HCT116 (cell line): ENCODE data around the gene GRK5. TPM values are rescaled to one million over a fixed set of nuclear protein-coding genes. Genes with fewer than 3 reads are reported as not detected.

Experiments used
- ATAC-seq: fragments of 200-7000 bp; cut with Tn5 transposase; 2 replicates; pipeline ENCODE4 v1.9.1; 2020; ENCODE audit warnings: mild to moderate bottlenecking, moderate library complexity
- BruUV-seq: library from RNA; stranded (reverse); fragments of 400-500 nt; replicated peaks from 2 replicates; lab custom pipeline; 2021; lab: Mats Ljungman, UMichigan
- CTCF ChIA-PET: fragments of 300-600 bp; sonication (Branson Sonifier 250); formaldehyde crosslinking; loops from one replicate; lab custom pipeline; 2021; ENCODE audit warnings: antibody characterized with exemption; lab: Charles Lee
- POLR2A ChIA-PET: fragments of 300-600, 350-600 bp; sonication (Branson Sonifier 250); formaldehyde crosslinking; loops from one replicate; lab custom pipeline; 2021; ENCODE audit warnings: antibody characterized with exemption; lab: Charles Lee
- RAD21 ChIA-PET, 2 experiments: fragments of 300-600 bp; sonication (Branson Sonifier 250); formaldehyde crosslinking; loops; one replicate each; lab custom pipeline; 2023; ENCODE audit warnings: low total read pairs in 2 of 2; ENCODE audit not compliant: uncharacterized antibody in 2 of 2, unreplicated experiment in 2 of 2, low non-redundant PET in 1 of 2; lab: Charles Lee
- DNase-seq: peaks from one replicate; pipeline ENCODE4 v3.0.0-alpha.2; 2010; ENCODE audit warnings: low read depth, low spot score
- H2AFZ ChIP-seq: fragments of 200-600 bp; shearing (Covaris generic), sonication (generic); 2 replicates; pipeline ENCODE4 v1.6.1; 2017; ENCODE audit warnings: low read depth, mixed run types, mixed read lengths, antibody characterized with exemption, low read length; ENCODE audit not compliant: poor library complexity, severe bottlenecking
- H3K27ac ChIP-seq: 2 replicates; pipeline ENCODE4 v1.5.1; 2012; ENCODE audit warnings: low read depth, low read length
- H3K27me3 ChIP-seq: fragments of 200-600 bp; sonication (generic); 2 replicates; pipeline ENCODE4 v1.6.1; 2016; ENCODE audit warnings: mixed run types, low read length, mixed read lengths; ENCODE audit not compliant: insufficient read depth
- H3K36me3 ChIP-seq, 2 experiments: fragments of 200-500 bp in 1 of 2; fragments of 200-600 bp in 1 of 2; sonication (Bioruptor generic) in 1 of 2; sonication (generic) in 1 of 2; 2 replicates each; pipeline versions ENCODE4 v1.5.1 to v1.6.1; 2014 to 2016; ENCODE audit warnings: low read length in 2 of 2, inconsistent platforms in 1 of 2, mixed read lengths in 1 of 2, mixed run types in 1 of 2; ENCODE audit not compliant: insufficient read depth in 2 of 2, control insufficient read depth in 1 of 2
- H3K4me1 ChIP-seq, 2 experiments: fragments of 200-600 bp in 1 of 2; sonication (generic) in 1 of 2; 2 replicates each; pipeline versions ENCODE4 v1.5.1 to v1.6.1; 2012 to 2017; ENCODE audit warnings: low read length in 2 of 2, inconsistent platforms in 1 of 2, mild to moderate bottlenecking in 1 of 2, mixed read lengths in 1 of 2, mixed run types in 1 of 2, moderate library complexity in 1 of 2; ENCODE audit not compliant: insufficient read depth in 2 of 2, control insufficient read depth in 1 of 2
- H3K4me2 ChIP-seq: fragments of 200-600 bp; sonication (generic); 2 replicates; pipeline ENCODE4 v1.6.1; 2017; ENCODE audit warnings: mixed run types, low read length, mixed read lengths
- H3K4me3 ChIP-seq, 2 experiments: fragments of 200-600 bp in 1 of 2; sonication (generic) in 1 of 2; replicated peaks in 1 of 2; 2 replicates each; pipeline ENCODE4 v1.5.1; 2011 to 2016; ENCODE audit warnings: low read length in 2 of 2, control low read depth in 1 of 2, low read depth in 1 of 2, mild to moderate bottlenecking in 1 of 2, mixed read lengths in 1 of 2, mixed run types in 1 of 2
- H3K79me2 ChIP-seq: fragments of 200-600 bp; sonication (generic); 2 replicates; pipeline ENCODE4 v1.6.1; 2017; ENCODE audit warnings: mild to moderate bottlenecking, mixed run types, low read length, moderate library complexity, mixed read lengths; ENCODE audit not compliant: insufficient read depth
- H3K9ac ChIP-seq: fragments of 200-600 bp; sonication (generic); 2 replicates; pipeline ENCODE4 v1.6.1; 2016; ENCODE audit warnings: low read length, mixed read lengths
- H3K9me2 ChIP-seq: fragments of 200-600 bp; sonication (generic), shearing (Covaris generic); 2 replicates; pipeline ENCODE4 v1.6.1; 2017; ENCODE audit warnings: mixed run types, mild to moderate bottlenecking, moderate library complexity; ENCODE audit not compliant: insufficient read depth
- H3K9me3 ChIP-seq, 2 experiments: fragments of 200-500 bp in 1 of 2; fragments of 200-600 bp in 1 of 2; sonication (Bioruptor generic) in 1 of 2; sonication (generic) in 1 of 2; 2 replicates each; pipeline ENCODE4 v1.6.1; 2014 to 2017; ENCODE audit warnings: low read length in 2 of 2, mixed read lengths in 2 of 2, inconsistent platforms in 1 of 2, low read depth in 1 of 2, mild to moderate bottlenecking in 1 of 2, mixed run types in 1 of 2, moderate library complexity in 1 of 2; ENCODE audit not compliant: control insufficient read depth in 1 of 2, insufficient read depth in 1 of 2
- H4K20me1 ChIP-seq: fragments of 200-600 bp; sonication (generic), shearing (Covaris generic); 2 replicates; pipeline ENCODE4 v1.6.1; 2017; ENCODE audit warnings: mixed run types, mild to moderate bottlenecking, moderate library complexity; ENCODE audit not compliant: insufficient read depth
- CBX3 ChIP-seq: IDR thresholded peaks from 2 replicates; pipeline ENCODE4 v1.6.1; 2012; ENCODE audit warnings: low read depth
- EGR1 ChIP-seq: IDR thresholded peaks from 2 replicates; pipeline ENCODE4 v1.6.1; 2012; ENCODE audit warnings: low read depth
- FOSL1 ChIP-seq: IDR thresholded peaks from 2 replicates; pipeline ENCODE4 v1.6.1; 2012; ENCODE audit warnings: low read depth
- RAD21 ChIP-seq: IDR thresholded peaks from 2 replicates; pipeline ENCODE4 v1.6.1; 2012; ENCODE audit warnings: low read depth, mild to moderate bottlenecking
- SP1 ChIP-seq: IDR thresholded peaks from 2 replicates; pipeline ENCODE4 v1.6.1; 2012; ENCODE audit warnings: low read depth
- intact Hi-C: fragments of 100-400 bp; cut with micrococcal nuclease; formaldehyde crosslinking; loops from 2 replicates; pipeline ENCODE4 v1.10.0; 2022
- total RNA-seq: library from RNA; stranded (reverse); gene quantifications from one replicate; pipeline ENCODE4 v1.2.1, GENCODE V29; 2021; ENCODE audit not compliant: unreplicated experiment
- TF ChIP-seq, protein P1 (sequence below), 3 experiments: fragments of 200-600 bp in 1 of 3; sonication (generic) in 1 of 3; IDR thresholded peaks in 2 of 3; conservative IDR thresholded peaks in 1 of 3; 2 replicates each; pipeline ENCODE4 v1.5.1; 2012 to 2017; ENCODE audit warnings: low read depth in 2 of 3, low read length in 2 of 3, antibody characterized with exemption in 1 of 3, borderline replicate concordance in 1 of 3, control low read depth in 1 of 3, mild to moderate bottlenecking in 1 of 3, mixed read lengths in 1 of 3, mixed run types in 1 of 3, moderate library complexity in 1 of 3; ENCODE audit not compliant: insufficient read depth in 1 of 3

GRK5 gene
- total RNA-seq, 1 experiment from 2014 or later: 7.3 TPM

DNA sequence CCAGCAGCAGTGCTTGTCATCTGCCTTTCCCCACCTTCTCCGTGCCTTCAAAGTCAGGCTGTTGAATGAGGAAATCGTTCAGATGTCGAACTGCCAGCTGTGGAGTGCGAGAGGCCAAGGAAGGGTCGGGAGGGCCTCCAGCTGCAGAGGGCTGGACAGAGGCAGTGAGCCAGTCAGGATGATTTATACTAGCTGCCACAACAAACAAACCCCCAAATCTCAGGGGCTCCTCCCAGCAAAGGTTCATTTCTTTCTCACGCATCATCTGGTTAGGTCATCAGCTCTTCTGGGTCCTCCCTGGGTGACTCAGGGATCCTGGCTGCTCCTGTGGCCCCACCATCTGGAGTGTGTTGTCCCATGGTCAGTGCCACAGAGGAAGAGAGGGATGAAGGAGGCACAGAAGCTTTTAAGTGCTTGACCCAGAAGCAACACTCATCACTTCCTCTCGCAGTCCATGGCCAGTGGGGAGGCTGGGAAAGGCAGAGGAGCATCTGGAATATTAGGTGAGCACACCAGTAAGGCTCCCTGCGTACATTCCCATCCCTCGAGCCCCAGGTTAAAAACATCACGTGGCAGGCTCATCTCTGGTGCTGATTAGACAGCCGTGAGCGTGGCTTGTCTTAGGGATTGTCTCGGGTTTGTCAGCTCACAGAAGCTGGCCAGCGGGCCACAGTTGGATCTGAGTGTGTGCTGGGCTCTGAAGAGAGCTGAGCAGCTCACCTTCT, 194.5 kb downstream of the GRK5 start:
- Histone ChIP-seq H3K9ac (peak overlapping the region; percentile 11; the same call in 1 of the 2 replicates), H2AFZ (no peak overlapping the region)
- peak; percentile 76 for ATAC-seq

DNA sequence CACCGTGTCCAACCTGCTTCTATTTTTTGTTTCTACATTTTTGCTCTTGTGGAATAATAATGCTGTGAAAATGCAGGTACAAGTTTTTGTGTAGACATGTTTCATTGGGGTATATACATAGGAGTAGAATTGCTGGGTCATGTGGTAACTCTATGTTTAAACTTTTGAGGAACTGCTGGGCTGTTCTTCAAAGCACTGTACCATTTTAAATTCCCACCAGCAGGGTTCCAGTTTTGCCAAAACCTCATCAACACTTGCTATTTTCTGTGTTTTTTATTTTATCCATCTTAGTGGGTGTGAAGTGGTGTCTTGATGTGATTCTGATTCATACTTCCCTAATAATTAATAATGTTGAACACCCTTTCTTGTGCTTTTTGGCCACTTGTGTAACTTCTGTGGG, 196.6 kb downstream of the GRK5 start:
- CTCF ChIA-PET: no interaction called here

More for the DNA sequence above, 194.5 kb downstream of the GRK5 start:
- ChIA-PET RAD21 (interaction anchor here in 1 of 2 experiments (0.5 to 1.0 kb wide), 2 partner anchors 194 to 195 kb away, joined by 3 to 4 read pairs; partner anchors contain the start of gene GRK5), CTCF (interaction anchor here (0.6 kb wide), 1 partner anchor 44 kb away, joined by 3 read pairs; no protein-coding TSS in a partner anchor), POLR2A (interaction anchor here (1.2 kb wide), 1 partner anchor 86 kb away, joined by 3 read pairs; no protein-coding TSS in a partner anchor)
- Histone ChIP-seq H3K4me3 (no peak overlapping the region), H3K9me3 (no peaks in the 10 kb centered on the region), H3K27ac (no peak overlapping the region), H4K20me1 (no peaks in the 10 kb centered on the region), H3K4me2 (peak overlapping the region; percentile 54), H3K27me3 (no peaks in the 10 kb centered on the region), H3K9me2 (no peaks in the 10 kb centered on the region), H3K79me2 (no peaks in the 10 kb centered on the region), H3K36me3 (no peaks in the 10 kb centered on the region), H3K4me1 (peaks cover 8 to 15% of the 10 kb centered on the region in 2 experiments; a peak in 3 of 4 replicates)
- intact Hi-C loops: no loop called here
- TF ChIP-seq RAD21: no peak
- TF ChIP-seq EGR1: no peak
- peak; percentile 57; the same call in 1 of the 2 replicates for TF ChIP-seq SP1
- peak; percentile 67 for TF ChIP-seq FOSL1
- TF ChIP-seq, protein P1, sequence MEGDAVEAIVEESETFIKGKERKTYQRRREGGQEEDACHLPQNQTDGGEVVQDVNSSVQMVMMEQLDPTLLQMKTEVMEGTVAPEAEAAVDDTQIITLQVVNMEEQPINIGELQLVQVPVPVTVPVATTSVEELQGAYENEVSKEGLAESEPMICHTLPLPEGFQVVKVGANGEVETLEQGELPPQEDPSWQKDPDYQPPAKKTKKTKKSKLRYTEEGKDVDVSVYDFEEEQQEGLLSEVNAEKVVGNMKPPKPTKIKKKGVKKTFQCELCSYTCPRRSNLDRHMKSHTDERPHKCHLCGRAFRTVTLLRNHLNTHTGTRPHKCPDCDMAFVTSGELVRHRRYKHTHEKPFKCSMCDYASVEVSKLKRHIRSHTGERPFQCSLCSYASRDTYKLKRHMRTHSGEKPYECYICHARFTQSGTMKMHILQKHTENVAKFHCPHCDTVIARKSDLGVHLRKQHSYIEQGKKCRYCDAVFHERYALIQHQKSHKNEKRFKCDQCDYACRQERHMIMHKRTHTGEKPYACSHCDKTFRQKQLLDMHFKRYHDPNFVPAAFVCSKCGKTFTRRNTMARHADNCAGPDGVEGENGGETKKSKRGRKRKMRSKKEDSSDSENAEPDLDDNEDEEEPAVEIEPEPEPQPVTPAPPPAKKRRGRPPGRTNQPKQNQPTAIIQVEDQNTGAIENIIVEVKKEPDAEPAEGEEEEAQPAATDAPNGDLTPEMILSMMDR (IDR thresholded peaks at IDR 0.05 in 2 of 3, conservative IDR thresholded peaks at IDR 0.05 in 1 of 3; ENCODE audit: borderline replicate concordance in 1 of 3, insufficient read depth in 1 of 3, low read depth in 2 of 3, low read length in 2 of 3): no peak
- no TSS peak for BruUV-seq
- peak; percentile 53 for DNase-seq

More for the DNA sequence above, 196.6 kb downstream of the GRK5 start:
- Histone ChIP-seq H3K4me1 (peaks cover 8 to 15% of the 10 kb centered on the region in 2 experiments; a peak in 3 of 4 replicates), H3K9me3 (no peaks in the 10 kb centered on the region), H2AFZ (no peak overlapping the region), H3K4me2 (no peak overlapping the region), H3K9ac (no peak overlapping the region), H3K79me2 (no peaks in the 10 kb centered on the region), H3K36me3 (no peaks in the 10 kb centered on the region), H3K4me3 (no peak overlapping the region), H3K27me3 (no peaks in the 10 kb centered on the region), H4K20me1 (no peaks in the 10 kb centered on the region), H3K9me2 (no peaks in the 10 kb centered on the region), H3K27ac (no peak overlapping the region)
- DNase-seq: no peak
- no peak for ATAC-seq
- BruUV-seq: no TSS peak
- intact Hi-C loops: no loop called here
- ChIA-PET POLR2A (no interaction called here), RAD21 (no interaction called here)
- TF ChIP-seq, protein P1 (IDR thresholded peaks at IDR 0.05 in 2 of 3, conservative IDR thresholded peaks at IDR 0.05 in 1 of 3; ENCODE audit: borderline replicate concordance in 1 of 3, insufficient read depth in 1 of 3, low read depth in 2 of 3, low read length in 2 of 3): 0 out of 6 replicates have a peak, but pooled peaks of 1 of the 3 experiments have one; percentile 31
- no peak for TF ChIP-seq CBX3
